PFSK-1 (cell line): ENCODE results near the gene SLC22A13.

Source experiments
- FOXP2 ChIP-seq: optimal IDR thresholded peaks from 2 replicates; pipeline ENCODE3; 2011; ENCODE audit warnings: borderline replicate concordance, control low read depth, inconsistent platforms; ENCODE audit not compliant: insufficient read depth; ENCODE audit errors: extremely low read length, extremely low read depth
- POLR2AphosphoS5 ChIP-seq: IDR thresholded peaks from 2 replicates; pipeline ENCODE4 v1.6.1; 2012; ENCODE audit warnings: low read depth, mild to moderate bottlenecking, control low read depth, low read length, moderate library complexity
- SIN3A ChIP-seq: IDR thresholded peaks from 2 replicates; pipeline ENCODE4 v1.6.1; 2012; ENCODE audit warnings: mild to moderate bottlenecking, low read length, moderate library complexity, borderline replicate concordance; ENCODE audit not compliant: insufficient read depth
- TAF1 ChIP-seq: IDR thresholded peaks from 2 replicates; pipeline ENCODE4 v1.6.1; 2012; ENCODE audit warnings: low read length, control low read depth, borderline replicate concordance; ENCODE audit not compliant: insufficient read depth
- TF ChIP-seq, protein P1 (sequence below), 2 experiments: IDR thresholded peaks; 2 replicates each; pipeline versions ENCODE4 v1.6.1 to v1.8.0; 2011 to 2012; ENCODE audit warnings: low read depth in 2 of 2, low read length in 2 of 2, control low read depth in 1 of 2, inconsistent platforms in 1 of 2, mild to moderate bottlenecking in 1 of 2, moderate library complexity in 1 of 2; ENCODE audit not compliant: insufficient read depth in 1 of 2

The SLC22A13 gene

DNA sequence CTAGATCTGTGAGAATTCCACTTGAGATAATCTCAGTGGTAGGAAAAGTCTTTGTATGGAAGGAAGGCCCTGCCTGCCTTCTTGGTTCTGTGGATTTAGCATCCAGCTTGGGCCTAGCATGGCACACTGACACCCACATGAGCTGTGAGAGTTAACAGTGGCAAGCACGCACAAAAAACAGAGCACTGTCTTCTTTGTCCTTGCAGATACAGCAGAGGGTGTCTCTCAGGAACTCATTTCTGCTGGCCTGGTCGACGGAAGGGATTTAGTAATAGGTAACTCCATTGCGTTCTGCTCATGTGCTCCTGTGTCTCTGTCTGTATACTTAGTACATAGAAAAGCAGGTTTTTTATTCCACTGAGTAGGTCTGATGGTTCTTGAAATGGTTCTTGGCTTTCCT is 14.4 kb upstream of the SLC22A13 start:
- TF ChIP-seq SIN3A = no peak
- TF ChIP-seq, protein P1, sequence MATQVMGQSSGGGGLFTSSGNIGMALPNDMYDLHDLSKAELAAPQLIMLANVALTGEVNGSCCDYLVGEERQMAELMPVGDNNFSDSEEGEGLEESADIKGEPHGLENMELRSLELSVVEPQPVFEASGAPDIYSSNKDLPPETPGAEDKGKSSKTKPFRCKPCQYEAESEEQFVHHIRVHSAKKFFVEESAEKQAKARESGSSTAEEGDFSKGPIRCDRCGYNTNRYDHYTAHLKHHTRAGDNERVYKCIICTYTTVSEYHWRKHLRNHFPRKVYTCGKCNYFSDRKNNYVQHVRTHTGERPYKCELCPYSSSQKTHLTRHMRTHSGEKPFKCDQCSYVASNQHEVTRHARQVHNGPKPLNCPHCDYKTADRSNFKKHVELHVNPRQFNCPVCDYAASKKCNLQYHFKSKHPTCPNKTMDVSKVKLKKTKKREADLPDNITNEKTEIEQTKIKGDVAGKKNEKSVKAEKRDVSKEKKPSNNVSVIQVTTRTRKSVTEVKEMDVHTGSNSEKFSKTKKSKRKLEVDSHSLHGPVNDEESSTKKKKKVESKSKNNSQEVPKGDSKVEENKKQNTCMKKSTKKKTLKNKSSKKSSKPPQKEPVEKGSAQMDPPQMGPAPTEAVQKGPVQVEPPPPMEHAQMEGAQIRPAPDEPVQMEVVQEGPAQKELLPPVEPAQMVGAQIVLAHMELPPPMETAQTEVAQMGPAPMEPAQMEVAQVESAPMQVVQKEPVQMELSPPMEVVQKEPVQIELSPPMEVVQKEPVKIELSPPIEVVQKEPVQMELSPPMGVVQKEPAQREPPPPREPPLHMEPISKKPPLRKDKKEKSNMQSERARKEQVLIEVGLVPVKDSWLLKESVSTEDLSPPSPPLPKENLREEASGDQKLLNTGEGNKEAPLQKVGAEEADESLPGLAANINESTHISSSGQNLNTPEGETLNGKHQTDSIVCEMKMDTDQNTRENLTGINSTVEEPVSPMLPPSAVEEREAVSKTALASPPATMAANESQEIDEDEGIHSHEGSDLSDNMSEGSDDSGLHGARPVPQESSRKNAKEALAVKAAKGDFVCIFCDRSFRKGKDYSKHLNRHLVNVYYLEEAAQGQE (IDR thresholded peaks at IDR 0.05; ENCODE audit: insufficient read depth in 1 of 2, low read depth in 2 of 2, low read length in 2 of 2) = no peak
- no peak for TF ChIP-seq FOXP2
- TF ChIP-seq POLR2AphosphoS5 = no peak
- no peak for TF ChIP-seq TAF1

DNA sequence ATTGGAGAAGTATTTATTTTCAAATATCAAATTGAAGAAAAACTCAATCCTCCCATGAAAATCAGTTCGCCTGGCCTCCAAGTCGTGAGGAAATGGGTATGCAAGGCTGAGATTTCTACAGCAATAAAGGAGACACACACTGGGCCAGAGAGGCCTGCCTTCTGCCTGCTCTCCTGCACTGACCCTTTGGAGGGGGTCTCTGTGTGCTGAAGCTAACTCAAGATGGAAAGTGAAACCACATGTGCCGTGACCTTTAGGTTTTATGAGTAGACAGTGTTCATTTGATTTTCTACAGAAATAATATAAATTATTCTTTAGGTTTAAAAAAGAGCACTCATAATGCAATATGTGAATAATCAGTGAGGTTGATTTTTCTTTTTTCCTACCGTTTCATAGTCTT is 11.9 kb upstream of the SLC22A13 start:
- TF ChIP-seq TAF1 = no peak
- no peak for TF ChIP-seq FOXP2
- TF ChIP-seq, protein P1 (IDR thresholded peaks at IDR 0.05; ENCODE audit: insufficient read depth in 1 of 2, low read depth in 2 of 2, low read length in 2 of 2) = no peak
- TF ChIP-seq POLR2AphosphoS5 = no peak
- no peak for TF ChIP-seq SIN3A

DNA sequence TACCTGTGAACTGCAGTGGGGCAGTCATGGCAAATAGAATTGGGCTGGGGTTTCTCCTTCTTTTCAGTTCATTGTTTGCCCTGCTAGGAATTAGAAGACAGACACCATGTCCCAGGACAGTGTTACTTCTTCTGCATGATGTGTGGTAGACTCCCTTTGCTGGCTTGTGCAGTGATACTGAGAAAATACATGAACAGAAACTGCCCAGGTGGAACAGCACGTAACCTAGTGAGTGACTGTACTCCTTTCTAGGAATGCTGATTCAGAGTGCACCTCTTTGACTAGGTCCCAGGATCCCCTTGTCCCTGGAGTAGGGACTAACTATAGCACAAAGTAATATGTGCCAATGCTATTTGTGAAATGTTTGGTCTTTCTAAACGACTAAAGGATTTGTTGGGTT is 10.7 kb upstream of the SLC22A13 start:
- TF ChIP-seq, protein P1 (IDR thresholded peaks at IDR 0.05; ENCODE audit: insufficient read depth in 1 of 2, low read depth in 2 of 2, low read length in 2 of 2) = no peak
- no peak for TF ChIP-seq FOXP2
- TF ChIP-seq TAF1 = no peak
- TF ChIP-seq POLR2AphosphoS5 = no peak

DNA sequence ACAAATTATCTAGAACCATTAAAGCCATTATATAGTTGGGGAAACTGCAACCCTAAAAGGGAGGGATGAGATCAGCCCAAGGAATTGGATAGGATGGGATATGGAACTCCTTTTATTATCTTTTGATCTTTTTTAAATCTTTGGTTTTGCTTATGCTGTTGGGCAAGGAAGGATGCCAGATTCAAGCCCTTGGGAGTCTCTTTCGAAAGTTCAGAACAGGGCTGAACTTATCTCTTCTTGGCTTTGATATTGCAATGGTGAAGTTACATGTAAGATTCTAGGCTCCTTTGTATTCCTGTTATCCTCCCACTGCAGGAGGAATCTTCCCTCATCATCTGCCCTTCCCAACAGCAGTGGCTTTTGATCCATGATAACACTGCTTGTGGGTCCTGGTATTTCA is 10.0 kb upstream of the SLC22A13 start:
- TF ChIP-seq FOXP2 = no peak
- TF ChIP-seq, protein P1 (IDR thresholded peaks at IDR 0.05; ENCODE audit: insufficient read depth in 1 of 2, low read depth in 2 of 2, low read length in 2 of 2) = no peak
- no peak for TF ChIP-seq SIN3A
- no peak for TF ChIP-seq TAF1
- no peak for TF ChIP-seq POLR2AphosphoS5

DNA sequence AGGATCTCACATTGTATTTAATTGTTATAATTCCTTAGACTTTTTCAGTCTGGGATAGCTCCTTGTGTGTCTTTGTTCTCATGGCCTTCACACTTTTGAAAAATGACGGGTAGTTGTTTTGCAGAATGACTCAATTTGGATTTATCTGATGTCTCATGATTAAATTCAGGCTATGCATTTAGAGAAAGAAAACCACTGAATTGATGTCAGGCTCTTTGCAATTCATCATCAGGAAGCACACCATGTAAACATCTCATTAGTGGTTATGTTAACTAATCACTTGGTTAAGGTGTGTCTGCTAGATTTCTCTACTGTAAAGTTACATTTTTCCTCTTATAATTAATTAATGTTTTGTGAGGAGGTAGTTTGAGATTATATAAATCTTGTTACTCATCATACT is 8.0 kb upstream of the SLC22A13 start:
- TF ChIP-seq, protein P1 (IDR thresholded peaks at IDR 0.05; ENCODE audit: insufficient read depth in 1 of 2, low read depth in 2 of 2, low read length in 2 of 2) = no peak
- TF ChIP-seq SIN3A (no peak), FOXP2 (no peak), POLR2AphosphoS5 (no peak), TAF1 (no peak)
